AG04450 (cell line): ENCODE measurements around the gene TOLLIP. TPM values are rescaled to one million over a fixed set of nuclear protein-coding genes. Genes with fewer than 3 reads are reported as not detected.

Experiments
- CTCF ChIA-PET: fragments of 300-600, 350-600 bp; formaldehyde crosslinking; extraction: SDS; loops from one replicate; lab custom pipeline; 2022; ENCODE audit warnings: antibody characterized with exemption, inconsistent platforms; lab: Charles Lee
- POLR2A ChIA-PET: fragments of 350-600 bp; formaldehyde crosslinking; extraction: SDS; loops from one replicate; lab custom pipeline; 2021; ENCODE audit warnings: antibody characterized with exemption, inconsistent platforms; lab: Yijun Ruan, JAX
- DNase-seq: peaks from one replicate; pipeline ENCODE4 v3.0.0-alpha.2; 2011; ENCODE audit warnings: low read depth, low spot score
- H3K27ac ChIP-seq: one replicate; pipeline ENCODE4 v1.5.1; 2012; ENCODE audit warnings: low read depth, low read length, control low read depth
- H3K27me3 ChIP-seq: one replicate; pipeline ENCODE4 v1.6.0; 2012; ENCODE audit warnings: low read length; ENCODE audit not compliant: control insufficient read depth, insufficient read depth
- H3K4me3 ChIP-seq: 2 replicates; pipeline ENCODE4 v1.5.1; 2011; ENCODE audit warnings: mild to moderate bottlenecking, low read depth, low read length, control low read depth
- H3K9me3 ChIP-seq: 2 replicates; pipeline ENCODE4 v1.5.1; 2012; ENCODE audit warnings: low read length; ENCODE audit not compliant: control insufficient read depth, insufficient read depth
- CTCF ChIP-seq: IDR thresholded peaks from 2 replicates; pipeline ENCODE4 v1.5.1; 2011; ENCODE audit warnings: low read depth, low read length, control low read depth, inconsistent platforms
- polyA plus RNA-seq: library from polyadenylated mRNA; depleted of rRNA; stranded (reverse); fragments of >200 nt; gene quantifications from 2 replicates; pipeline ENCODE4 v1.2.3, GENCODE V29; 2011

The TOLLIP gene
- polyA plus RNA-seq, 1 experiment, result 24.3 TPM

- ChIA-PET CTCF (interaction anchor here (1.1 kb wide), 1 partner anchor 225 kb away, joined by 3 read pairs; no protein-coding TSS in a partner anchor), POLR2A (no interaction called here)
- peaks cover 8% of the 10 kb centered on the region; the same call in 1 of the 2 replicates for H3K9me3 ChIP-seq
- no peak for TF ChIP-seq CTCF
- DNase-seq, result no peak
- no peak overlapping the region for H3K27ac ChIP-seq
- H3K4me3 ChIP-seq, result no peak overlapping the region
- H3K27me3 ChIP-seq, result no peaks in the 10 kb centered on the region
Measured at GRCh38 chr11:1290052-1291040, 19.1 kb downstream of the TOLLIP start.

- no peak overlapping the region for H3K27ac ChIP-seq
- DNase-seq, result no peak
- no peak overlapping the region for H3K4me3 ChIP-seq
- H3K27me3 ChIP-seq, result no peaks in the 10 kb centered on the region
- H3K9me3 ChIP-seq, result peaks cover 4% of the 10 kb centered on the region; the same call in 1 of the 2 replicates
- POLR2A ChIA-PET, result no interaction called here
- CTCF ChIA-PET, result interaction anchor here (1.1 kb wide), 1 partner anchor 226 kb away, joined by 3 read pairs; no protein-coding TSS in a partner anchor
- TF ChIP-seq CTCF, result no peak
Measured at GRCh38 chr11:1289211-1289935, 20.1 kb downstream of the TOLLIP start.

- Histone ChIP-seq H3K27ac (no peak overlapping the region), H3K27me3 (no peaks in the 10 kb centered on the region), H3K4me3 (no peak overlapping the region), H3K9me3 (peaks cover 4% of the 10 kb centered on the region; the same call in 1 of the 2 replicates)
- CTCF ChIA-PET, result no interaction called here
- no peak for DNase-seq
- no peak for TF ChIP-seq CTCF
- POLR2A ChIA-PET, result no interaction called here
Measured at GRCh38 chr11:1288426-1289151, 20.8 kb downstream of the TOLLIP start.

GRCh38 chr11:1287928-1288327 lies 21.5 kb downstream of the TOLLIP start:
- H3K4me3 ChIP-seq, result no peak overlapping the region
- POLR2A ChIA-PET, result no interaction called here
- no peak overlapping the region for H3K27ac ChIP-seq
- TF ChIP-seq CTCF, result no peak
- no peak for DNase-seq
- CTCF ChIA-PET, result no interaction called here
- peaks cover 4% of the 10 kb centered on the region; the same call in 1 of the 2 replicates for H3K9me3 ChIP-seq
- no peaks in the 10 kb centered on the region for H3K27me3 ChIP-seq
